ENCODE results near the gene PTPRT.

The PTPRT gene

GRCh38 chr20:42846784-42847490 is 342.8 kb downstream of the PTPRT start:
- Mint-ChIP-seq H3K36me3 (ENCODE audit: insufficient read depth) (no peaks in the 10 kb centered on the region), H3K27ac (ENCODE audit: low read depth) (no peak overlapping the region), H3K9me3 (peaks cover 24% of the 10 kb centered on the region), H3K27me3 (no peaks in the 10 kb centered on the region), H3K4me1 (no peaks in the 10 kb centered on the region), H3K4me3 (no peak overlapping the region)
- DNase-seq (ENCODE audit: low spot score in 2 of 2) (no peak), ATAC-seq (replicated peaks; ENCODE audit: extremely low read depth, poor library complexity, severe bottlenecking) (no peak)

- Mint-ChIP-seq H3K4me1 (no peaks in the 10 kb centered on the region), H3K4me3 (no peak overlapping the region), H3K9me3 (peaks cover 19% of the 10 kb centered on the region), H3K27me3 (no peaks in the 10 kb centered on the region), H3K36me3 (ENCODE audit: insufficient read depth) (no peaks in the 10 kb centered on the region), H3K27ac (ENCODE audit: low read depth) (no peak overlapping the region)
- DNase-seq (ENCODE audit: low spot score in 2 of 2) (no peak), ATAC-seq (replicated peaks; ENCODE audit: extremely low read depth, poor library complexity, severe bottlenecking) (no peak)
Observed at GRCh38 chr20:42844751-42845150, 345.0 kb downstream of the PTPRT start.

- H3K36me3 Mint-ChIP-seq (ENCODE audit: insufficient read depth): no peaks in the 10 kb centered on the region
- peaks cover 18% of the 10 kb centered on the region for H3K9me3 Mint-ChIP-seq
- H3K27ac Mint-ChIP-seq (ENCODE audit: low read depth): no peak overlapping the region
- H3K4me3 Mint-ChIP-seq: no peak overlapping the region
- ATAC-seq (replicated peaks; ENCODE audit: extremely low read depth, poor library complexity, severe bottlenecking) (no peak), DNase-seq (ENCODE audit: low spot score in 2 of 2) (no peak)
- no peaks in the 10 kb centered on the region for H3K27me3 Mint-ChIP-seq
- no peaks in the 10 kb centered on the region for H3K4me1 Mint-ChIP-seq
Observed at GRCh38 chr20:42837456-42837855, 352.2 kb downstream of the PTPRT start.

- ATAC-seq (replicated peaks; ENCODE audit: extremely low read depth, poor library complexity, severe bottlenecking) (no peak), DNase-seq (ENCODE audit: low spot score in 2 of 2) (no peak)
- no peaks in the 10 kb centered on the region for H3K4me1 Mint-ChIP-seq
- H3K4me3 Mint-ChIP-seq: no peak overlapping the region
- no peak overlapping the region for H3K27ac Mint-ChIP-seq (ENCODE audit: low read depth)
- H3K36me3 Mint-ChIP-seq (ENCODE audit: insufficient read depth): no peaks in the 10 kb centered on the region
- H3K27me3 Mint-ChIP-seq: no peaks in the 10 kb centered on the region
- H3K9me3 Mint-ChIP-seq: peaks cover 23% of the 10 kb centered on the region
Observed at GRCh38 chr20:42836339-42836738, 353.4 kb downstream of the PTPRT start.

GRCh38 chr20:42807876-42808275 is 381.8 kb downstream of the PTPRT start:
- Mint-ChIP-seq H3K36me3 (ENCODE audit: insufficient read depth) (no peaks in the 10 kb centered on the region), H3K4me1 (no peaks in the 10 kb centered on the region), H3K27me3 (no peaks in the 10 kb centered on the region), H3K9me3 (peaks cover 19% of the 10 kb centered on the region), H3K27ac (ENCODE audit: low read depth) (no peak overlapping the region), H3K4me3 (no peak overlapping the region)
- DNase-seq (ENCODE audit: low spot score in 2 of 2) (no peak), ATAC-seq (replicated peaks; ENCODE audit: extremely low read depth, poor library complexity, severe bottlenecking) (no peak)

- ATAC-seq (replicated peaks; ENCODE audit: extremely low read depth, poor library complexity, severe bottlenecking) (no peak), DNase-seq (ENCODE audit: low spot score in 2 of 2) (no peak)
- H3K27me3 Mint-ChIP-seq: no peaks in the 10 kb centered on the region
- peaks cover 17% of the 10 kb centered on the region for H3K9me3 Mint-ChIP-seq
- no peaks in the 10 kb centered on the region for H3K36me3 Mint-ChIP-seq (ENCODE audit: insufficient read depth)
- no peaks in the 10 kb centered on the region for H3K4me1 Mint-ChIP-seq
- H3K4me3 Mint-ChIP-seq: no peak overlapping the region
- no peak overlapping the region for H3K27ac Mint-ChIP-seq (ENCODE audit: low read depth)
Observed at GRCh38 chr20:42795111-42795695, 394.5 kb downstream of the PTPRT start.

- Mint-ChIP-seq H3K4me3 (no peak overlapping the region), H3K36me3 (ENCODE audit: insufficient read depth) (no peaks in the 10 kb centered on the region), H3K4me1 (no peaks in the 10 kb centered on the region), H3K27ac (ENCODE audit: low read depth) (no peak overlapping the region), H3K9me3 (peaks cover 17% of the 10 kb centered on the region), H3K27me3 (no peaks in the 10 kb centered on the region)
- ATAC-seq (replicated peaks; ENCODE audit: extremely low read depth, poor library complexity, severe bottlenecking) (no peak), DNase-seq (ENCODE audit: low spot score in 2 of 2) (no peak)
Observed at GRCh38 chr20:42792052-42792451, 397.7 kb downstream of the PTPRT start.

- Mint-ChIP-seq H3K4me1 (no peaks in the 10 kb centered on the region), H3K9me3 (peaks cover 15% of the 10 kb centered on the region), H3K36me3 (ENCODE audit: insufficient read depth) (no peaks in the 10 kb centered on the region), H3K27me3 (no peaks in the 10 kb centered on the region), H3K27ac (ENCODE audit: low read depth) (no peak overlapping the region), H3K4me3 (no peak overlapping the region)
- ATAC-seq (replicated peaks; ENCODE audit: extremely low read depth, poor library complexity, severe bottlenecking): no peak
- no peak for DNase-seq (ENCODE audit: low spot score in 2 of 2)
Observed at GRCh38 chr20:42790111-42790510, 399.6 kb downstream of the PTPRT start.

- H3K27ac Mint-ChIP-seq (ENCODE audit: low read depth): no peak overlapping the region
- no peak for ATAC-seq (replicated peaks; ENCODE audit: extremely low read depth, poor library complexity, severe bottlenecking)
- DNase-seq (ENCODE audit: low spot score in 2 of 2): no peak
- no peak overlapping the region for H3K4me3 Mint-ChIP-seq
- H3K27me3 Mint-ChIP-seq: no peaks in the 10 kb centered on the region
- H3K9me3 Mint-ChIP-seq: peaks cover 10% of the 10 kb centered on the region
- H3K36me3 Mint-ChIP-seq (ENCODE audit: insufficient read depth): no peaks in the 10 kb centered on the region
- no peaks in the 10 kb centered on the region for H3K4me1 Mint-ChIP-seq
Observed at GRCh38 chr20:42788707-42789106, 401.0 kb downstream of the PTPRT start.

- no peak overlapping the region for H3K27ac Mint-ChIP-seq (ENCODE audit: low read depth)
- peaks cover 19% of the 10 kb centered on the region for H3K9me3 Mint-ChIP-seq
- no peaks in the 10 kb centered on the region for H3K27me3 Mint-ChIP-seq
- no peak for DNase-seq (ENCODE audit: low spot score in 2 of 2)
- no peaks in the 10 kb centered on the region for H3K36me3 Mint-ChIP-seq (ENCODE audit: insufficient read depth)
- H3K4me1 Mint-ChIP-seq: no peaks in the 10 kb centered on the region
- H3K4me3 Mint-ChIP-seq: no peak overlapping the region
- no peak for ATAC-seq (replicated peaks; ENCODE audit: extremely low read depth, poor library complexity, severe bottlenecking)
Observed at GRCh38 chr20:42785041-42785440, 404.7 kb downstream of the PTPRT start.

- DNase-seq (ENCODE audit: low spot score in 2 of 2) (no peak), ATAC-seq (replicated peaks; ENCODE audit: extremely low read depth, poor library complexity, severe bottlenecking) (no peak)
- Mint-ChIP-seq H3K27ac (ENCODE audit: low read depth) (no peak overlapping the region), H3K4me3 (no peak overlapping the region), H3K4me1 (no peaks in the 10 kb centered on the region), H3K9me3 (peaks cover 22% of the 10 kb centered on the region), H3K36me3 (ENCODE audit: insufficient read depth) (no peaks in the 10 kb centered on the region), H3K27me3 (no peaks in the 10 kb centered on the region)
Observed at GRCh38 chr20:42779216-42779615, 410.5 kb downstream of the PTPRT start.

GRCh38 chr20:42775866-42776265 is 413.8 kb downstream of the PTPRT start:
- Mint-ChIP-seq H3K4me1 (no peaks in the 10 kb centered on the region), H3K4me3 (no peak overlapping the region), H3K27ac (ENCODE audit: low read depth) (no peak overlapping the region), H3K27me3 (no peaks in the 10 kb centered on the region), H3K36me3 (ENCODE audit: insufficient read depth) (no peaks in the 10 kb centered on the region), H3K9me3 (peaks cover 8% of the 10 kb centered on the region)
- ATAC-seq (replicated peaks; ENCODE audit: extremely low read depth, poor library complexity, severe bottlenecking): no peak
- DNase-seq (ENCODE audit: low spot score in 2 of 2): no peak

- Mint-ChIP-seq H3K4me3 (no peak overlapping the region), H3K36me3 (ENCODE audit: insufficient read depth) (no peaks in the 10 kb centered on the region), H3K9me3 (peaks cover 7% of the 10 kb centered on the region), H3K27me3 (no peaks in the 10 kb centered on the region), H3K27ac (ENCODE audit: low read depth) (no peak overlapping the region), H3K4me1 (no peaks in the 10 kb centered on the region)
- DNase-seq (ENCODE audit: low spot score in 2 of 2) (no peak), ATAC-seq (replicated peaks; ENCODE audit: extremely low read depth, poor library complexity, severe bottlenecking) (no peak)
Observed at GRCh38 chr20:42775037-42775436, 414.7 kb downstream of the PTPRT start.
